Gastroesophageal sphincter (tissue), 3 donors: ENCODE data around the gene FMOD.

ENCODE experiments used
- CTCF ChIP-seq, 4 experiments: fragments of 200-600 bp in 2 of 4; fragments of 450-650 bp in 2 of 4; sonication (generic) in 1 of 4; IDR thresholded peaks; one replicate each; pipeline ENCODE4 v1.5.1; 2017 to 2019; ENCODE audit warnings: antibody characterized with exemption in 4 of 4, mild to moderate bottlenecking in 2 of 4, moderate library complexity in 2 of 4
- POLR2A ChIP-seq, 2 donors: fragments of 450-650 bp; IDR thresholded peaks; one replicate each; pipeline ENCODE4 v1.6.1; 2017; ENCODE audit warnings: antibody characterized with exemption in 2 of 2, mild to moderate bottlenecking in 2 of 2, moderate library complexity in 1 of 2

GRCh38 chr1:203322500-203323179, 28.3 kb downstream of the FMOD start:
- TF ChIP-seq POLR2A (IDR thresholded peaks at IDR 0.05) (no peak), CTCF (IDR thresholded peaks at IDR 0.05) (no peak)
